Keratinocyte (primary cell): ENCODE measurements around the gene CCDC8.

ENCODE experiments used
- EZH2 ChIP-seq: IDR thresholded peaks from one replicate; pipeline ENCODE4 v1.6.1; 2012; ENCODE audit warnings: inconsistent platforms, mild to moderate bottlenecking, low read length, moderate library complexity
- TF ChIP-seq, protein P1 (sequence below), 3 experiments: IDR thresholded peaks in 1 of 3; conservative IDR thresholded peaks in 1 of 3; optimal IDR thresholded peaks in 1 of 3; 2 replicates in 2 of 3; 3 replicates in 1 of 3; pipeline versions ENCODE3 to v1.5.1; 2011; ENCODE audit warnings: low read length in 3 of 3, mild to moderate bottlenecking in 3 of 3, moderate library complexity in 2 of 3, control low read depth in 1 of 3, inconsistent platforms in 1 of 3; ENCODE audit not compliant: insufficient read depth in 2 of 3; ENCODE audit errors: extremely low read depth in 1 of 3

DNA sequence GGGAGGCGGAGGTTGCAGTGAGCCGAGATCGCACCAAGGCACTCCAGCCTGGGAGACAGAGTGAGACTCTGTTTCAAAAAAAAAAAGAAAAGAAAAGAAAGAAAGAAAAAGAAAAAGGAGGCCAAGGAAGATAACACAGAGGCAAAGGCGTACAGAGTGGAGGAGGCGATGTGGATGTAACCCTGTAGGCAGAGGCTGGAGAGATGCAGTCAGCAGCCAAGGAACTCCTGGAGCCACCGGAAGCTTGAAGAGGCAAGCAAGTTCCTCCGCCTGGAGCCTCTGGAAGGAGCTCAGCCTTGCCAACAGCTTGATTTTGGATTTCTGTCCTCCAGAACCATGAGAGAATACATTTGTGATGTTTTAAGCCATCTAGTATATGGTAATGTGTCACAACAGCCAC, 6.7 kb upstream of the CCDC8 start:
- TF ChIP-seq, protein P1, sequence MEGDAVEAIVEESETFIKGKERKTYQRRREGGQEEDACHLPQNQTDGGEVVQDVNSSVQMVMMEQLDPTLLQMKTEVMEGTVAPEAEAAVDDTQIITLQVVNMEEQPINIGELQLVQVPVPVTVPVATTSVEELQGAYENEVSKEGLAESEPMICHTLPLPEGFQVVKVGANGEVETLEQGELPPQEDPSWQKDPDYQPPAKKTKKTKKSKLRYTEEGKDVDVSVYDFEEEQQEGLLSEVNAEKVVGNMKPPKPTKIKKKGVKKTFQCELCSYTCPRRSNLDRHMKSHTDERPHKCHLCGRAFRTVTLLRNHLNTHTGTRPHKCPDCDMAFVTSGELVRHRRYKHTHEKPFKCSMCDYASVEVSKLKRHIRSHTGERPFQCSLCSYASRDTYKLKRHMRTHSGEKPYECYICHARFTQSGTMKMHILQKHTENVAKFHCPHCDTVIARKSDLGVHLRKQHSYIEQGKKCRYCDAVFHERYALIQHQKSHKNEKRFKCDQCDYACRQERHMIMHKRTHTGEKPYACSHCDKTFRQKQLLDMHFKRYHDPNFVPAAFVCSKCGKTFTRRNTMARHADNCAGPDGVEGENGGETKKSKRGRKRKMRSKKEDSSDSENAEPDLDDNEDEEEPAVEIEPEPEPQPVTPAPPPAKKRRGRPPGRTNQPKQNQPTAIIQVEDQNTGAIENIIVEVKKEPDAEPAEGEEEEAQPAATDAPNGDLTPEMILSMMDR (optimal IDR thresholded peaks at IDR 0.05 in 1 of 3, IDR thresholded peaks at IDR 0.05 in 1 of 3, conservative IDR thresholded peaks at IDR 0.05 in 1 of 3; ENCODE audit: extremely low read depth in 1 of 3, insufficient read depth in 2 of 3, low read length in 3 of 3), result no peak
- TF ChIP-seq EZH2, result no peak
